SK-N-MC (cell line): Measurements from ENCODE around the gene ZNF860.

ENCODE experiments used
- EZH2 ChIP-seq: fragments of 200-600 bp; sonication (generic); IDR thresholded peaks from one replicate; pipeline ENCODE4 v1.6.1; 2017; ENCODE audit warnings: antibody characterized with exemption
- POLR2AphosphoS5 ChIP-seq: IDR thresholded peaks from 2 replicates; pipeline ENCODE4 v1.6.1; 2012; ENCODE audit warnings: mild to moderate bottlenecking, low read depth, low read length, borderline replicate concordance

DNA sequence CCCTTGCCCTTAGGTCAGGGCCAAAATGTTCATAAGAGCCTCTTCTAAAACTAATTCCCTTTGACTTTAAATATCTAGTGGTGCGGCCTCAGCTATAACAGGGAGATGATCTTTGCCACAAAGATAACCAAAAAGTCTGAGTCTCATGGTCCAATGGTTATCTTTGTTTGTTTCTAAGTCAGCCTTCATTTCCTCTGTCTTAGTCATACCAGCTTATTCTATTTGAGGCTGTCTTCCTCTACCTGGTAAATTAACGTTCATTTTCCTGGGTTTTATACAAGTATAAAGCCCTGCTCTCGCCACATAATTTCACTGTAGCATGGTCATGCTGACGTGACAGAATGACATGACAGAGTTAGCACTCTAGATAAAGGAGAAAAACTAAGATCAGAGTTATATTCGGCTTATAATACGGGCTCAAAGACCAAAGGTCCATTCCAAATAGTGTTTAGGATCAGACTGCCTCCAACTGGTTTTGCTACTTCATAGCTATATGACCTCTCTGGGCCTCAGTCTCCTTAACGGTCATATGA lies 18.4 kb downstream of the ZNF860 start:
- no peak for TF ChIP-seq EZH2
- no peak for TF ChIP-seq POLR2AphosphoS5
